ENCODE data around the gene MCEE. TPM values are rescaled to one million over a fixed set of nuclear protein-coding genes. Genes with fewer than 3 reads are reported as not detected.

The MCEE gene
- total RNA-seq, 4 donors from 2014 or later: 11.9 to 23.7 (median 19.1) TPM

DNA sequence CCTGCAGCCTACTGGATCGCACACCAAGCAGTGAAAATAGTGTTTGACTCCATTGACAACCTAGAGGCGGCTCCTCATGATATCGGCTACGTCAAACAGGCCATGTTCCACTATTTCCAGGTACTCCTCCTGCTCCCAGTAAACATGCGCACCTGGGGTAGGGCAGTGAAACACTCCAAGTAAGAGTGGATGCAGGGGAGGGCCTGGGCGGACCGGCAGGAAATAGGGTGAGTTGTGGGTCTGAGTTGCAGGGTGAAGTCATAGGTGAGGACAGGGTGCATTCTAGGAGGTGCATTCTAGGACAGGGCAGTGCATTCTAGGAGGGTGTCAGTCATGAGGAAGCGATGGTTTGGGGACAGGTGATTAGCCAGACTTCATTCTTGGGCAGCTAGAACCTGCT is 56.6 kb downstream of the MCEE start:
- Histone ChIP-seq H3K4me3 (no peak overlapping the region), H3K27me3 (no peaks in the 10 kb centered on the region), H3K36me3 (peaks cover 0 to 80% of the 10 kb centered on the region in 2 donors), H3K27ac (no peak overlapping the region), H3K4me1 (peaks cover 0 to 45% (median 14%) of the 10 kb centered on the region in 3 donors), H3K9me3 (no peaks in the 10 kb centered on the region)
- TF ChIP-seq POLR2A (IDR thresholded peaks at IDR 0.05): no peak
- no peak for TF ChIP-seq EP300 (IDR thresholded peaks at IDR 0.05)
- TF ChIP-seq, protein P1, sequence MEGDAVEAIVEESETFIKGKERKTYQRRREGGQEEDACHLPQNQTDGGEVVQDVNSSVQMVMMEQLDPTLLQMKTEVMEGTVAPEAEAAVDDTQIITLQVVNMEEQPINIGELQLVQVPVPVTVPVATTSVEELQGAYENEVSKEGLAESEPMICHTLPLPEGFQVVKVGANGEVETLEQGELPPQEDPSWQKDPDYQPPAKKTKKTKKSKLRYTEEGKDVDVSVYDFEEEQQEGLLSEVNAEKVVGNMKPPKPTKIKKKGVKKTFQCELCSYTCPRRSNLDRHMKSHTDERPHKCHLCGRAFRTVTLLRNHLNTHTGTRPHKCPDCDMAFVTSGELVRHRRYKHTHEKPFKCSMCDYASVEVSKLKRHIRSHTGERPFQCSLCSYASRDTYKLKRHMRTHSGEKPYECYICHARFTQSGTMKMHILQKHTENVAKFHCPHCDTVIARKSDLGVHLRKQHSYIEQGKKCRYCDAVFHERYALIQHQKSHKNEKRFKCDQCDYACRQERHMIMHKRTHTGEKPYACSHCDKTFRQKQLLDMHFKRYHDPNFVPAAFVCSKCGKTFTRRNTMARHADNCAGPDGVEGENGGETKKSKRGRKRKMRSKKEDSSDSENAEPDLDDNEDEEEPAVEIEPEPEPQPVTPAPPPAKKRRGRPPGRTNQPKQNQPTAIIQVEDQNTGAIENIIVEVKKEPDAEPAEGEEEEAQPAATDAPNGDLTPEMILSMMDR (IDR thresholded peaks at IDR 0.05): no peak
- no peak for TF ChIP-seq POLR2AphosphoS5 (IDR thresholded peaks at IDR 0.05)
- no peak for ATAC-seq
- WGBS, 2 donors (ENCODE audit: low coverage in 1 of 2): 81 to 100% methylated on average over 1 to 6 of the region's 8 CpGs

DNA sequence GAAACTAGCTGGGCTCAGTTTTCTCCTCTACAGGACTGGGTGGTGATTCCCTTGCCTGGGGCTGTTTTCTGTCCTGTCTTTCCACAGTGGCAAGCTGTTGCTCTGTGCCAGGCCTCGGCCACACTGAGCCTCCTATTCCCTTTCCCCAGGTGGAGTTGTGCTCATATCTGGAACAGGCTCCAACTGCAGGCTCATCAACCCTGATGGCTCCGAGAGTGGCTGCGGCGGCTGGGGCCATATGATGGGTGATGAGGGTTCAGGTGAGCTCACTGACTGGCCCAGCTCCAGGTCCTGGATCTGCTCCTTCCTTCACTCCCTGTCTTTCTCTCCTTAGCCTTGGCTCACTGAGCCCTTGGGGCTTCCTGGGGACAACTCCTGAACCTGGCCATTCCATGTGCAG is 57.5 kb downstream of the MCEE start:
- Histone ChIP-seq H3K9me3 (no peaks in the 10 kb centered on the region), H3K4me3 (no peak overlapping the region), H3K4me1 (peaks cover 0 to 47% (median 15%) of the 10 kb centered on the region in 3 donors), H3K27me3 (no peaks in the 10 kb centered on the region), H3K27ac (peak overlapping the region in 1 of 4 donors; percentile 8), H3K36me3 (peaks cover 0 to 70% of the 10 kb centered on the region in 2 donors)
- WGBS, 2 donors (ENCODE audit: low coverage in 1 of 2): 67% methylated on average over 1 of the region's 4 CpGs; no CpG with 5 or more reads in 1 of the 2 donors
- TF ChIP-seq, protein P1 (IDR thresholded peaks at IDR 0.05): no peak
- TF ChIP-seq POLR2A (IDR thresholded peaks at IDR 0.05): no peak
- no peak for TF ChIP-seq POLR2AphosphoS5 (IDR thresholded peaks at IDR 0.05)
- ATAC-seq: no peak

DNA sequence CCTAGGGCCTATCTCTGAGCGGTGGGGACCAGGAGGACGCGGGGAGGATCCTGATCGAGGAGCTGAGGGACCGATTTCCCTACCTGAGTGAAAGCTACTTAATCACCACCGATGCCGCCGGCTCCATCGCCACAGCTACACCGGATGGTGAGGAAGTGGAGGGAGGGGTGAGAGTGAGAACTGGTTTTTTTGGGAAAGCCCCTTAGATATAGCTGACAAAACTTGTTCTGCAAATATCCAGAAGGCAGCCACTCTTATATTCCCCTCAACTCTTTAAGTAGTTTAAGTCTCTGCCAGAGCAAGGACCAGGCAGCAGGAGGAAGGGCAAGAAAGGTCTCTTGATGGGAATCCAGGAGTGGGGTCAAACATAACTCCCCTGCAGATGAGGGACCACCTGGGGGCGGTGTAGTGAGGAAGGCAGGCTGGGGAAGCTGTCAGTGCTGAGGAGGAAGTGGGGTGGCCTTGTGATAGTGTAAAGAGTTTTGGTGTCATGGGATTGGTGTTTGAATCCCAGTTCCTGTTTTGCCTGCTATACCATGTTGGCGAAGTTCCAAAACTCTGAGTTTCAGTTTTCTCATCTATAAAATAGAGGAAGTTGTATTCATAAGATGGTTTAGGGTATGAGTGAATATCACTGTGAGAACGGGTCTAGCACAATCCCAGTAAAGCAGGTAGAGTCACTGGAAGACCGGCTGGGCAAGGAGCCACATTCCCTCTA is 58.2 kb downstream of the MCEE start:
- Histone ChIP-seq H3K27ac (peak overlapping the region in 2 of 4 donors; percentile 8 to 10), H3K27me3 (no peaks in the 10 kb centered on the region), H3K4me3 (no peak overlapping the region), H3K9me3 (no peaks in the 10 kb centered on the region), H3K36me3 (peaks cover 0 to 63% of the 10 kb centered on the region in 2 donors), H3K4me1 (peaks cover 0 to 52% (median 16%) of the 10 kb centered on the region in 3 donors)
- TF ChIP-seq POLR2AphosphoS5 (IDR thresholded peaks at IDR 0.05) (no peak), POLR2A (IDR thresholded peaks at IDR 0.05) (no peak), EP300 (IDR thresholded peaks at IDR 0.05) (no peak)
- TF ChIP-seq, protein P1 (IDR thresholded peaks at IDR 0.05): no peak
- ATAC-seq: no peak
- 75 to 80% methylated on average over 2 to 10 of the region's 14 CpGs for WGBS, 2 donors (ENCODE audit: low coverage in 1 of 2)

DNA sequence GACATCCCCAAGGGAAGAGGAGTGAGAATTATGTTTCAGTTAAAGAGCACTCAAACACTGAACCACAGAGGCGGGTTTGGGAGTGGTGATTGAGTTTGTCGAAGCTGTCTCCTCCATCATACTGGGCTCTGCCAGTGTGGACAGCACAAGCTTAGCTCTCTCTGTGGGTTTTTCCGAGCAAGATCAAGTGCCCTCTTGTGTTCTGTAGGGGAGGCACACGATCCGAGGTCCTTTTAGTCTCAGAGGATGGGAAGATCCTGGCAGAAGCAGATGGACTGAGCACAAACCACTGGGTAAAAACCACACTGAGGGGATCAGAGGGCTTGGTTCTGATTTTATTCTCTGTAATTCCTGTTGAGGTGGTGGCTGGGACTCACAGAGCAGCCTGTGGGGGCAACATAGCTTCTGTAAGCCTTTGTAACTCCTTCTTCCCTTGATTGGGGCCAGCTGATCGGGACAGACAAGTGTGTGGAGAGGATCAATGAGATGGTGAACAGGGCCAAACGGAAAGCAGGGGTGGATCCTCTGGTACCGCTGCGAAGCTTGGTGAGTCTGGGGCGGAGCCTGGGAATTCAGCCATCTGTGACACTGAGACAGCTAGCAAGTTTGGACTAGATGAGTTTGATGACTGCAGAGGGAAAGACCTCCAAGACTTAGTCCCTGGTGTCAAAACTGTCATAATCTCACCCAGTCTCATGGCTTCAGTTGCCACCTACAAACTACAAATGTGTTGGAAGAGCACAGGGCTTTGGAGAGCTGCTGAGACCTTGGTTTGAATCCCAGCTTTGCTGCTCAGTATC is 59.5 kb downstream of the MCEE start:
- WGBS, 2 donors (ENCODE audit: low coverage in 1 of 2): 41 to 42% methylated on average over 4 to 9 of the region's 10 CpGs
- ATAC-seq: no peak
- TF ChIP-seq, protein P1 (IDR thresholded peaks at IDR 0.05): peak in 1 of 4 experiments; percentile 4
- TF ChIP-seq POLR2A (IDR thresholded peaks at IDR 0.05): no peak

More for the DNA sequence above, 59.5 kb downstream of the MCEE start:
- no peaks in the 10 kb centered on the region for H3K27me3 ChIP-seq
- no peaks in the 10 kb centered on the region for H3K9me3 ChIP-seq
- H3K36me3 ChIP-seq: peaks cover 0 to 50% of the 10 kb centered on the region in 2 donors
- peaks cover 0 to 52% (median 16%) of the 10 kb centered on the region in 3 donors for H3K4me1 ChIP-seq
- H3K4me3 ChIP-seq: peak overlapping the region in 1 of 2 donors; percentile 1
- H3K27ac ChIP-seq: no peak overlapping the region

Measured in gastroesophageal sphincter (tissue), 4 donors.